Forelimb muscle (tissue), 1 donor: ENCODE data around the gene CREBBP. TPM values are rescaled to one million over a fixed set of nuclear protein-coding genes. Genes with fewer than 3 reads are reported as not detected.

Experiments
- polyA plus RNA-seq: library from polyadenylated mRNA; unstranded; fragments of 120-200 nt; gene quantifications from one replicate; pipeline ENCODE4 v1.2.1, GENCODE V29; 2013; ENCODE audit not compliant: insufficient read length

The CREBBP gene
- polyA plus RNA-seq, 1 donor = 37.8 TPM

Other genes with a start within 250 kb of the CREBBP start
- 15.7 TPM for gene DNASE1, start 226.0 kb downstream of the CREBBP start, polyA plus RNA-seq
- gene TRAP1, start 163.2 kb downstream of the CREBBP start, polyA plus RNA-seq = 94.9 TPM
- 14.3 TPM for gene ADCY9, start 235.7 kb upstream of the CREBBP start, polyA plus RNA-seq